A673 (cell line): ENCODE data around the gene PNPLA1. TPM values are rescaled to one million over a fixed set of nuclear protein-coding genes. Genes with fewer than 3 reads are reported as not detected.
A peak's percentile ranks its signal among the peaks of the same experiment; 100 is the strongest.

Source experiments
- BruUV-seq: library from RNA; stranded (reverse); fragments of 400-500 nt; replicated peaks from 2 replicates; lab custom pipeline; 2021; lab: Mats Ljungman, UMichigan
- CTCF ChIA-PET: fragments of 300-600 bp; sonication (Branson Sonifier 250); formaldehyde crosslinking; loops from one replicate; lab custom pipeline; 2022; ENCODE audit warnings: antibody characterized with exemption; lab: Charles Lee
- POLR2A ChIA-PET: fragments of 300-600 bp; sonication (Branson Sonifier 250); formaldehyde crosslinking; loops from one replicate; lab custom pipeline; 2022; ENCODE audit warnings: antibody characterized with exemption; ENCODE audit not compliant: low non-redundant PET; lab: Charles Lee
- DNase-seq: peaks from one replicate; pipeline ENCODE4 v3.0.0-alpha.2; 2015; ENCODE audit warnings: low spot score
- H3K27ac ChIP-seq: fragments of 200-600 bp; sonication (generic); 2 replicates; pipeline ENCODE4 v1.5.1; 2016; ENCODE audit warnings: mixed run types, low read depth, mild to moderate bottlenecking, mixed read lengths, antibody characterized with exemption, low read length; ENCODE audit not compliant: poor library complexity, severe bottlenecking
- H3K27me3 ChIP-seq: fragments of 200-600 bp; sonication (generic); replicated peaks from 2 replicates; pipeline ENCODE4 v1.6.1; 2017; ENCODE audit warnings: mixed run types, low read depth, mild to moderate bottlenecking, mixed read lengths, antibody characterized with exemption, low read length; ENCODE audit not compliant: insufficient read depth, poor library complexity
- H3K36me3 ChIP-seq: fragments of 200-600 bp; sonication (generic); 2 replicates; pipeline ENCODE4 v1.6.1; 2016; ENCODE audit warnings: mixed run types, mild to moderate bottlenecking, mixed read lengths, antibody characterized with exemption, low read length; ENCODE audit not compliant: insufficient read depth, poor library complexity, severe bottlenecking
- H3K4me1 ChIP-seq: fragments of 200-600 bp; sonication (generic); 2 replicates; pipeline ENCODE4 v1.6.1; 2017; ENCODE audit warnings: mixed run types, mild to moderate bottlenecking, mixed read lengths, antibody characterized with exemption, low read length; ENCODE audit not compliant: insufficient read depth, poor library complexity, severe bottlenecking
- H3K4me3 ChIP-seq: fragments of 200-600 bp; sonication (generic); 2 replicates; pipeline ENCODE4 v1.5.1; 2016; ENCODE audit warnings: low read depth, mixed run types, mild to moderate bottlenecking, mixed read lengths, low read length; ENCODE audit not compliant: poor library complexity, severe bottlenecking
- H3K9me3 ChIP-seq: fragments of 200-600 bp; sonication (generic); 2 replicates; pipeline ENCODE4 v1.6.1; 2016; ENCODE audit warnings: mixed run types, low read depth, mild to moderate bottlenecking, mixed read lengths, antibody characterized with exemption, low read length; ENCODE audit not compliant: poor library complexity, severe bottlenecking
- EZH2 ChIP-seq: fragments of 200-600 bp; sonication (generic); IDR thresholded peaks from 2 replicates; pipeline ENCODE4 v1.6.1; 2017; ENCODE audit warnings: borderline replicate concordance, low read depth, mild to moderate bottlenecking, mixed read lengths, antibody characterized with exemption, low read length; ENCODE audit not compliant: poor library complexity, severe bottlenecking
- intact Hi-C: fragments of 100-400 bp; cut with micrococcal nuclease; formaldehyde crosslinking; loops from one replicate; pipeline ENCODE4 v1.10.0; 2022; ENCODE audit not compliant: unreplicated experiment
- total RNA-seq: library from RNA; stranded (reverse); gene quantifications from 2 replicates; pipeline ENCODE4 v1.2.3, GENCODE V29; 2021
- TF ChIP-seq, protein P1 (sequence below): fragments of 300-800, 200-600 bp; sonication (generic); conservative IDR thresholded peaks from 2 replicates; pipeline ENCODE4 v1.5.1; 2017; ENCODE audit warnings: low read depth, mild to moderate bottlenecking, antibody characterized with exemption, low read length, moderate library complexity, mixed read lengths

The PNPLA1 gene
- total RNA-seq, 1 experiment from 2014 or later: 0.26 TPM

DNA sequence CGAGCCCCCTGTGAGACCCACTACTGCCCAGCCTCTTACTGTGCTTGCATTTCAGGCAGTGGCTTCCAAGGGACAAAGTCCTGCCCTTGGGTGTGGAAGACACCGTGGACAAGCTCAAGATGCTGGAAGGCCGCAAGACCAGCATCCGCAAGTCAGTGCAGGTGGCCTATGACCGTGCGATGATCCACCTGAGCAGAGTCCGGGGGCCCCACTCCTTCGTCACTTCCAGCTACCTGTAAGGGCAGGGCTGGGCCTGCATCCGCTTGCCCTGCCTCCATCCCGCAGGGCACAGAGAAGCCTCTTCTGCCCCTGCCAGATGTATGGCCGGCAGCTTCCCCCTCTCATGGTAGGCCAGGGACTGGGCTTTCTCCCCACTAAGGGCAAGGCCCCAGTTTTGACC lies 39.5 kb upstream of the PNPLA1 start:
- no peaks in the 10 kb centered on the region for H3K9me3 ChIP-seq
- H3K4me3 ChIP-seq: no peak overlapping the region
- DNase-seq: no peak
- intact Hi-C loops: no loop called here
- H3K27ac ChIP-seq: no peak overlapping the region
- H3K4me1 ChIP-seq: no peaks in the 10 kb centered on the region
- H3K36me3 ChIP-seq: peaks cover 21% of the 10 kb centered on the region
- no peak for TF ChIP-seq EZH2
- TF ChIP-seq, protein P1, sequence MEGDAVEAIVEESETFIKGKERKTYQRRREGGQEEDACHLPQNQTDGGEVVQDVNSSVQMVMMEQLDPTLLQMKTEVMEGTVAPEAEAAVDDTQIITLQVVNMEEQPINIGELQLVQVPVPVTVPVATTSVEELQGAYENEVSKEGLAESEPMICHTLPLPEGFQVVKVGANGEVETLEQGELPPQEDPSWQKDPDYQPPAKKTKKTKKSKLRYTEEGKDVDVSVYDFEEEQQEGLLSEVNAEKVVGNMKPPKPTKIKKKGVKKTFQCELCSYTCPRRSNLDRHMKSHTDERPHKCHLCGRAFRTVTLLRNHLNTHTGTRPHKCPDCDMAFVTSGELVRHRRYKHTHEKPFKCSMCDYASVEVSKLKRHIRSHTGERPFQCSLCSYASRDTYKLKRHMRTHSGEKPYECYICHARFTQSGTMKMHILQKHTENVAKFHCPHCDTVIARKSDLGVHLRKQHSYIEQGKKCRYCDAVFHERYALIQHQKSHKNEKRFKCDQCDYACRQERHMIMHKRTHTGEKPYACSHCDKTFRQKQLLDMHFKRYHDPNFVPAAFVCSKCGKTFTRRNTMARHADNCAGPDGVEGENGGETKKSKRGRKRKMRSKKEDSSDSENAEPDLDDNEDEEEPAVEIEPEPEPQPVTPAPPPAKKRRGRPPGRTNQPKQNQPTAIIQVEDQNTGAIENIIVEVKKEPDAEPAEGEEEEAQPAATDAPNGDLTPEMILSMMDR: no peak
- H3K27me3 ChIP-seq: no peaks in the 10 kb centered on the region
- CTCF ChIA-PET: no interaction called here
- BruUV-seq: no TSS peak
- POLR2A ChIA-PET: no interaction called here

DNA sequence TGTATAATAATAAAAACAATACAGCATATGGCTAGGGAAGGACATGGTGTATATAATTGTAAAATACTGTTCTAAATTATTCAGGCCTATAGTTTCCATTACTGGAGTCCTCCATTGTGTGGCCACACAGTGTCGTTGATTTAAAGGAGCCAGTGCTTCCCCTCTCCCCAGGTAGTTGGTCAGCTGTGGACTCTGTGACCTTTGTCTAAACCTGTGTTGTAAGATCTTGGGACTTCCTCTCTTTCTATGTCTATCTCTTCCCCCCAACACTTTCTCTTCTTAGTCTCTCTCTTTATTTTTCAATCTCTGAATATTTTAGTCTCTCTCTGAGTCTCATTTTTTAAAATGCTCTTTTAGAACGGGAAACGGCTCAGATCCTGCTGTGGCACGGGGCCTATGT lies 37.7 kb upstream of the PNPLA1 start:
- no peak overlapping the region for H3K27ac ChIP-seq
- ChIA-PET POLR2A (no interaction called here), CTCF (no interaction called here)
- H3K36me3 ChIP-seq: peaks cover 16% of the 10 kb centered on the region
- intact Hi-C loops: no loop called here
- no peaks in the 10 kb centered on the region for H3K9me3 ChIP-seq
- H3K4me3 ChIP-seq: no peak overlapping the region
- TF ChIP-seq EZH2: no peak
- TF ChIP-seq, protein P1: no peak
- no peaks in the 10 kb centered on the region for H3K27me3 ChIP-seq
- no peak for DNase-seq
- H3K4me1 ChIP-seq: no peaks in the 10 kb centered on the region
- BruUV-seq: TSS peak; percentile 67

DNA sequence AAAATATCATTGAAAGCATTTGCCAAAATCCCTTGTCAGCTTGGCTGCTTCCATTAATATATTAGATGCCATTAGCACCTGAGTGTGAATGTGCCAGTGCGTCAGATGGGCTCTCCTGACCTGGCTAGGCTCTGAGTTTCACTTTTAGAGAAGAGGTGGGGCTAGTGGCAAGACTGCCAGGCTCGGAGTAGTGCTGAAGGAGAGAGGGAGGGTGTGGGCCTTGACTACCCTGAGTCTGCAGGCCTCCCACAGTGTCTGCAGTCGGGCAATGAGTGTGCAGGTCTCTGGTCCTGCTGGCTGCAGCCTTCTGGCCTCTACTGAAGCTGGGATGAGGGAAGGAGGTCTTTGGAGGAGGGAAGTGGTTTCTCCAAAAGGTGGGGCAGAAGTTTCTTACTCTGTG lies 34.6 kb upstream of the PNPLA1 start:
- DNase-seq: no peak
- no peaks in the 10 kb centered on the region for H3K9me3 ChIP-seq
- TF ChIP-seq, protein P1: no peak
- no peak for TF ChIP-seq EZH2
- no peaks in the 10 kb centered on the region for H3K4me1 ChIP-seq
- no peaks in the 10 kb centered on the region for H3K27me3 ChIP-seq
- H3K4me3 ChIP-seq: no peak overlapping the region
- peaks cover 16% of the 10 kb centered on the region for H3K36me3 ChIP-seq
- CTCF ChIA-PET: no interaction called here
- POLR2A ChIA-PET: no interaction called here
- BruUV-seq: no TSS peak
- intact Hi-C loops: no loop called here
- H3K27ac ChIP-seq: no peak overlapping the region
